HG03064 (cell line): ENCODE measurements around the gene ADAMTSL1.

ENCODE experiments used
- ATAC-seq: cut with Tn5 transposase; IDR thresholded peaks from one replicate; pipeline ENCODE4 v1.9.1; 2021; ENCODE audit warnings: low read depth; ENCODE audit not compliant: unreplicated experiment

Gene ADAMTSL1

DNA sequence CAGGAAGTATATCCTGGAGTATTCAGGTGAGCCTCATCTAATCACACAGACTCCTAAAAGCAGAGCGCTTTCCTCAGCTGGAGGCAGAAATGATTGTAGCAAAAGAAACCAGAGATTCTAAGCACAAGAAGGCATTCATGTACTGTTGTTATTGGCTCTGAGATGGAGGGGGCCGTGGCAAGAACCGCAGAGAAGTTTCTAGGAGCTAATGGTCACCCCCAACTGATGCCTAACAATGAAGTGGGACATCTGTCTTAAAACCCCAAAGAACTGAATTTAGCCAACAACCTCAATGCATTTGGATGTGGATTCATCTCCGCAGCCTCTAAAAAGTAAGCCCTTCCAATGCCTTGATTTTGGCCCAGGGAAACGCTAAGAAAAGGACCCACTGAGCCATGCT, 76.3 kb downstream of the ADAMTSL1 start:
- ATAC-seq, result no peak

DNA sequence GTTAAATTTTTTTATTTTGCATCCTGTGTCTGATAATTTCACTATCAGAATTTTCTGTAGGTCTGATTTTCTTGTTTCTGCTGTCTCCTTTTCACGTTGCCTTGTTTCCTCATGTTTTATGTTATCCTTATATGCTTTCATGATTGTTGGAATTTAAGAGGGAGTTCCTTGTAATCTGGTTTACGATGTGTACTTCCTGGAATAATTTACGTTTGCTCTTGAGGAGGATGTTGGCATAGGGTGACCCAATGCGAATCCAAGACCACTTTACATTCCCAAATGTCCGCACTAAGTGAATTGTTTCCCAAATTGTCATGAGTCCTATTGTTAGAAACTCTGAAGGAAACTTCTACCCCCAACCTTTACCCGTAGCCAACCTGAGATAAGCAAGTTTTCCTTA, 80.3 kb downstream of the ADAMTSL1 start:
- ATAC-seq, result no peak

DNA sequence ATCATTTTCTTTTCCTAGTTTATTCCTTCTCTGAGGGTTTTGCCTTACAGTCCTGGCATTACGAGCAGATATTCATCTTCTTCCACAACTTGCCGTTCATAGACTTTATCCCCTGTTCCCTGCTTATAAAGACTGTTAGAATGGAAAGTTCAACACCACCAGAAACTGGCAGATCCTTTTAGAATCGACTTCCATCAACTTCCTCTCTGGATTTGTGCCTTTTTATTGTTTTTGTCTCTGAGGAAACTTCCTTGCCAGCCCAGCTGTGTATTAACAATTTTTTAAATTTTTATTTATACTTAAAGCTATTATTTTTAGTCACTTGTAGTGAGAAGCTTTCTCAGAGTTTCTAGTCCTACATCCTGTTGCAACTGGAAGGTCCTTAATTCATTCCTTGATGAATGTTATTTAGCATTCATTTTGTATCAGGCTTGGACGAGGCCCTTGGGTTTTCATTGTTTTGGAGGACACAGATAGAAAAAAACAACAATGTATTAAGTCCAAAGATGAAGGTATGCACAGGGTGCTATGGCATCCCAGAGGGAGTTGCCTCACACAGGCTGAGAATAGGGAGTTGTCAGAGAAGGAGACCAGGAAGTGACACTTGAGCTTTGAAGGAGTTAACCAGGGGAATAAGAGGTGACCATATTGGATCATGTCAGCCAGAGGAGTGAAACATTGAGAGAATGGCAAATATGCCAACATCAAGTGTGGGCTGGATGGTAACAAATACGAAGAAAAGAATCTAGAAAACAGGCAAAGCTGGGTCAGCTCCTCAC, 81.3 kb downstream of the ADAMTSL1 start:
- no peak for ATAC-seq

DNA sequence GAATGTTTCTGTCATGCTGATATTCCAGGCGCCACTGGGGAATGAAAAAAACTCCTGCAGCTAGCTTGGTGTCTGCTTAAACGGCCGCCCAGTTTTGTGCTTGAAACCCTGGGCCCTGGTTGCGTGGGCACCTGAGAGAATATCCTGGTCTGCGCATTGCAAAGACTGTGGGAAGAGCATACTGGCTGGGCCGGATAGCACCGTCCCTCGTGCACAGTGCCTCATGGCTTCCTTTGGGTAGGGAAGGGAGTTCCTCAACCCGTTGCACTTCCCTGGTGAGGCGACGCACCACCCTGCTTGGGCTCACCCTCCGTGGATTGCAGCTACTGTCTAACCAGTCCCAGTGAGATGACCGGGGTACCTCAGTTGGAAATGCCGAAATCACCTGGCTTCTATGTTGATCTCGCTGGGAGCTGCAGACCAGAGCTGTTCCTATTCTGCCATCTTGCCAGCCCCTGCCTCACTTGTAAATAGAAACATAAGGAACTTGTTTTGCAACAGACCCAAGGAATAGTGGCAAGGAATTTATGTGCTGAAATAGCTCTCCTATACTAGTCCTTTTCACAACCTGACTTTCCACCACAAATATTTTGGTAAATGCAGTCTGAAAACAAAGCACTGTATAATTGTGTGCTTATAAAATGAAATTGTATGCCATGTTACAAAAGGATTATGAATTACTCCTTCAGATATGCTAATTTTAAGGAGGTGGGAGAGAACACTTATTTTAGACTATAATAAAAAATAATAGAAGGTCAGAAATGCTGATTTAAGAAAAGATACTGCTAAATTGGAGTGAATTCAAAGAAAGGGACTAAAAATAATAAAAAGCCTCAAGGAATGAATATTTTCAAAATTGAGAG, 90.3 kb downstream of the ADAMTSL1 start:
- no peak for ATAC-seq

DNA sequence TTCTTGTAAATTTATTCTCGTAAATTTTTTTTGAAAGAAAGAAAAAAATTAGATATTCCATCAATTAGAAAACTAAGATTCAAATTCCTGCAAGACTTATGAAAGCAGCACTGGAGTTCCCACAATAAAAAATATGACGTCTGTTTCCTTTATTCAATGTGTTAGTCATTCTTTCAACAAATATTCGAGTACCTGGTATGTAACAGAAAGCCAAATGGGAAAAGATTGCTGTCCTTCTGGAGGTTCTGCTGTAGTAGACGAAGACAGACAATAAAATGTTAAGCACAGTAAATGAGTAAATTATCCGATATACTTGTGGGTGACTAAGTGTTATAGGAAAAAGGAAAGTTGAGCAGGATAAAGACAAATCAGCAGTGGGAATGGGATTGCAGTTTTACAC, 92.2 kb downstream of the ADAMTSL1 start:
- ATAC-seq, result no peak

DNA sequence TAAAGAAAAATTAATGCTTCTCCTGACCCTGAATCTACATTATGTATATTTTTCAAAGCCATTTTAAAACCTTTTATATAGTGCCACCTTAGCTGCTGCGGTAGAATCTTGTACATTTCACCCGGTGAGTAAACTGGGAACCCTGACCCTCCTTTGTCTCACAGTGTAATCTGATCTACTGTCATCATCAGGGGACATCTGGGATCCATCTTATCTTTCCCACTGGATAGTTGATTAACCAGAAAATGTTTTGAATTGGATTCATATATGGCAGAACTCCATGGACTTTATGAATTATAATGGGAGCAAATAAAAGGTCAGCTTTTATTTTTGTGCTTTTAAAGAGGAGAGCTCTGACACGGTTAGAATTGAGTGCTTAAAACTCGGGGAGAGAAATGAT, 95.0 kb downstream of the ADAMTSL1 start:
- ATAC-seq, result no peak

DNA sequence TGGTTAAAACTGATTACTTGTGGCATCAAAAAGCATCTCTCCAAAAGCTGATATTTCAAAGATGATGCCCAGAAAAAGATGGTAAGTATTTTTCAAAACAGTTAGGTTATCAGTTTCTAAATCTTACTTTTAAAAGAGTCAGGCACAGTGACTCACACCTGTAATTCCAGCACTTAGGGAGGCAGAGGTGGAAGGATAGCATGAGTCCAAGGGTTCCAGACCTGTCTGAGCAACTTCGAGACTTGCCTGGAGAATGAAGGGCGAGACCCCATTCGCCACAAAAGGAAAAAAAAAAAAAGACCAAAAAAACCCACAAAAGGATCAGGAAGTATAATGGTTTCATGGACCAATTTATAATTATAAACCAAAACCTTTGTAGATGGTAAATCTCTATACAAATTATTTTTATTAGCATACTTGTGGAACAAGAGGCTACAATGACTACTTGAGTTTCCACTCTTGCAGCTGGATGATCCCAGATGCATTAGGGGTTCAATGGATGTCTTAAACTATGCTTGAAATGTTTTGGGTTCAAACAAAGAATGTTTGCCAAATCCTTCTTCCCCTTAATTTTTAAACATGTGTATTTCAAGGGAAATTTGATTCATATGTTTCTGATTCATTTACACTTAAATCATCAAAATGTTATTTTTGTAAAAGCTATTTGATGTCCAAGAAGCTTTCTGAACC, 96.1 kb downstream of the ADAMTSL1 start:
- no peak for ATAC-seq

DNA sequence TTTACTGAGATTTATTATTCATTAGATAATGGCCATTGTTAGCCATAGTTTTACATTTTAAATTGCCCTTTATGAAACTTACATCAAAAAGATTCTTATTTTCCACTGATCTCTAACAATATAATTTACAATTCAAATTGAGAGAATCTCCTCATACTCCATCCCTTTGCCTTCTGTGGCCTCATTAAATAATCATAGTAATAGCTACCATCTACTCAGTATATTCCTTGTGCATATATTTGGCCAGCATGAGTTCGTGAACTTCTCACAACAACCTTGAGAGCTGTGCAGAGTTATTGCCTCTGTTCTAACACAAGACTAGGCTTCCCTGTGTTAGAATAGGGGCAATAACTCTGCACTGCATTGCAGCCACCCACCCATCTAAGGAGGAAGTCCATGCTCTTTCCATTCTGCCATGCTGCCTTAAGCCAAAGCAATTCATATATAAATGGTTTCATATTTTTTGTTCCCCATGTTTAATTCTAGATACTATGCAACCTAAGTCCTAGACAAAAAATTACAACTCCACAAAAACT, 99.1 kb downstream of the ADAMTSL1 start:
- no peak for ATAC-seq

DNA sequence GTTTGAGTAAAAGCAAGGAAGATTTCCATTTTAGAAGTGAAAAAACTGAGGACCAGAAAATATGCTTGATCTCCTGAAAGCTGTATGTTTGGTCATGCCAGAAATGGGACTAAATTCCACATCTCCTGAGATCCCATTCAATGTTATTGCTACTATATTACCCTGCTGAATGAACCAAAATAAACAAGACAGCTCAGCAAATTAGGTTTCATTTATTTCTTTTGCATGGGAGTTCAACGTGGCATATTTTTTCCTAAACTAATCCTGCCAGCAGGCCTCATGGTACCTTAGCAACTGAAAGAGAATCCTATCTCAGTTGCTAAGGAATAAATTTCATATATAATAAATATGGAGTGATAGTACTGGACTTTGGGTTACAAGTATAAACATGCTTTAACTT, 101.7 kb downstream of the ADAMTSL1 start:
- ATAC-seq, result no peak

DNA sequence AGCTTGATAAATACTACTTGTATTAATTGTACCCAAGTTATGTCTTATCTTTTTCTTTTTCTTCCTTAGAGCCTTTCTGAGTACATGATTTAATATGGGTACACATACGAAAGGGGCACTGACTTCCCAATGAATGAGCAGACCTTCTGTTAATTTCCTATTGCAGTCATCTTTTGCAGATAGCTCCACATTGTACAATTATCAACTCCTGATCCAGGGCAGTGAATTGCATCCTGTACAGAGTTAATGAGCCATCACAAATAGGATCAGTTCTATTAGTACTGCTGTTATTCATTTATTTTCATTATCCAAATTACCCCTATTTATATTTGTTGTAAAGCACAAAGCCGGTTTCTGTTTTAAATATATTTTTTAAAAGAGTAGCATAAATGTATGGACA, 105.6 kb downstream of the ADAMTSL1 start:
- no peak for ATAC-seq

DNA sequence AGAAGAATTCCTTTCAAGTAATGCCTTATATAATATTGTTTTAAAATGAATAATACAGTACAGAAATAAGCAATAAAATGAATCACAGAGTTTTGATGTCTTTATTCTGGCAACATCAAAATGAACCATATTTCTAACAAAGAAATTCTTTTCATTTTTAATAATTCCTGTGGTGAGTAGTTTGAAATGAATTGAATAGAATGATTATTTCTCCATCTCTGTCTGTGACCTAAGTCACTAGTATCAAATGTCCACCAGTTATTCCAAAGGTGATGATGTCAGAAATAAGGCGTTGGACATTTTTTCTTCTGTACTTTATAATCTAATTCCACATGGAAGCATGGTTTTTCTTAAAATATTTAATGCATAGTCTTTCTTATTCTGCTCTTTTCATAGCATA, 106.2 kb downstream of the ADAMTSL1 start:
- no peak for ATAC-seq

DNA sequence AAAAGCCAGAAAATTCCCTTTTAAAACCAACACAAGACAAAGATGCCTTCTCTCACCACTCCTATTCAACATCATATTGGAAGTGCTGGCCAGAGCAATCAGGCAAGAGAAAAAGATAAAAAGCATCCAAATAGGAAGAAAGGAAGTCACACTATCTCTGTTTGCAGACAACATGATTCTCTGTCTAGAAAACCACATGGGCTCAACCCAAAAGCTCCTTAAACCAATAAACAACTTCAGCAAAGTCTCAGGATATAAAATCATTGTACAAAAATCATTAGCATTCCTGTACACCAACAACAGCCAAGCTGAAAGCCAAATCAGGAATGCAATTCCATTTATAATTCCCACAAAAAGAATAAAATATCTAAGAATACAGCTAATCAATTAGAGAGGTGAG, 112.0 kb downstream of the ADAMTSL1 start:
- no peak for ATAC-seq

DNA sequence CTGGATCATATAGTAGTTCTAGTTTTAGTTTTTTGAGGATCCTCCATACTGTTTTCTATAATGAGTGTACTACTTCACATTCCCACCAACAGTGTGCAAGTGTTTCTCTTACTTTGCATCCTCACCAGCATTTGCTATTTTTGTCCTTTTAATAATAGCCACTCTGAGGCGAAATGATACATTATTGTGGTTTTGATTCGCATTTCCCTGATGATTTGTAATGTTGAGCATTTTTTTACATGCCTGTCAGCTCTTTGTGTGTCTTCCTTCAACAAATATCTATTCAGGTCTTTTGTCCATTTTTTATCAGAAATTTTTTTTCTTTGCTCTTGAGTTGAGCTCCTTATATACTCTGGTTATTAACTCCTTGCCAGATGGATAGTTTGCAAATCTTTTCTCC, 114.0 kb downstream of the ADAMTSL1 start:
- no peak for ATAC-seq

DNA sequence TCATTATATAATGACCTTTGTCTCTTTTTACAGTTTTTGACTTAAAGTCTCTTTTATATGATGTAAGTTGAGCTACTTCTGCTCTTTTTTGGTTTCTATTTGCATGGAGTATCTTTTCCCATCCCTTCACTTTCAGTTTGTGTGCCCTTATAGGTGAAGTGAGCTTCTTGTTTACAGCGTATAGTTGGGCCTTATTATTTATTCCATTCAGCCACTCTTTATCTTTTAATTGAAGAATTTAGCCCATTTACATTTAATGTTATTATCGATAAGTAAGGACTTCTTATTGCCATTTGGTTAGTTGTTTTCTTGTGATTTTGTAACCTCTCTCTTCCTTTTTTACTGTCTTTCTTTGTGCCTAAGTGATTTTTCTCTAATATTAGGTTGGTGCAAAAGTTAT, 117.3 kb downstream of the ADAMTSL1 start:
- ATAC-seq, result no peak

DNA sequence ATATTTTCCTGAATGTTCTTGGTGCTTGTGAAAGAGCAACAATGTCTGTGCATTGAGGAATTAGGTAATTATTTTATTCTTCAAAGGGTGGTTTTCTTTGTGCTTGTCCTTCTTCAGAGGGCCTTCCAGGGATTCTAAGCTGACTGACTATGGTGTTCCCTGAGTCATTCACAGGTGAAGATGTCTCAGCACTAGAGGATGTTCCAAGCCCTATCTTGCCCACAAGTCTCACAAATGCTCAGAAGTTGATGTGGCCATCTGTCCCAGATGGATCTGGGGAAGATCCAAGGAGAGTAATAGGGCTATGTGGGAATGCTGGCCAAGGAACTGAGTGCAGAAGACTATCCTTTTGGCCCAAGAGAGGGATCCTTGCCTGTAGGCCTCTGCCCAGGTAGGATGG, 120.9 kb downstream of the ADAMTSL1 start:
- no peak for ATAC-seq

DNA sequence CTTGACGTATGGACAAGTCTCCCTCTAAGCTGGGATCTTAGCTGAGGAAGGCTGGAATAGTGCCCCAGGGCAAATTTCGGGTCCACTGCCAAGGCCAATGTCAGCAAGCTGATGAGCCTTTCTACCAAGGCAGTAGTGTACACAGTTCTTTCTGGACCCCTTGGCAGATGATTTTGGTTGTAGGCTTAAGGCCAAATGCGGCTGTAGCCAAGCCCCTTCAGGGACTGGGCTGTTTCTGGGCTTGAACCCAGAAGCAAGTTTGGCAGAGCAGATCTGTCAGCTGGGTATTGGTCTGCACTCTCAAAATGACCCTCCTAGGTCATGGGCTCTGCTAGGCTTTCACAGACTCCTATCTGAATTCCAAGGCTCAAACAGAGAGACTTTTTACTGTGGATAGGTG, 121.6 kb downstream of the ADAMTSL1 start:
- ATAC-seq, result no peak

DNA sequence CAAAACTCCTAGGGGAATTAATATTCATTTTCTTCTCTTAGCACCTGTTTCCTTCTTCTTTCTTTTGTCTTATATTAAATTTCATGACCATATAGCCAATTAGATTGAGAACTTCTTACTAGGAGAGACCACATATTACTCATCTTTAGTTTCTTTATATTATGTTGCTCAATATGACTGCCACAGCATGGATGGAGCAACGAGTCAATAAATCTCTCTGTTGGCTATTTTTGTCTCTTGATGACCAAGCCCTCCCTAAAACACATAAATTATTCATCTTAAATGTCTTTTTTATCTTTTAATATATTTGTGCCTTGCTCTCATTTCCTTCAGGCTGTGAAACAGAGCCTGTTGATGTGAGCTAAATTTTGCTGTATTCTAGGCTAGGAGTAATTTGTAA, 123.0 kb downstream of the ADAMTSL1 start:
- no peak for ATAC-seq

DNA sequence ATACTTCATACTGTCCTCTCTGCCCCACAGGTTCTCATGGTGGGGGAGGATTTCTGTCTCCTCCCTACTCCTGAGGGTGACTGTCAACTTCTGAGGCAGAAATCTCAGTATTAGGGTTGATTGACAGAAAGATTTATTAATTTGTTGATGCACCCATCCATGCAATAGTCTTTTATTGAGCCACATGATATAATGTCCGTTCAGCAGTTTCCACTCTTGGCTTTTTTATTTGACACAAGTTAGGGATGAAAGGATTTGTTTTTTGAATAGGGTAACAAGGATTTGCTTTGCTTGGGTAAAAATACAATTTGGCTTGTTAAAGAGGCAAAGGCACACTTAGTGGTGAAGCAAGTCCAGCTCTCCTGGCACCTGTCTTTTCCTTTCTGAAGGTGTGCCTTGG, 125.0 kb downstream of the ADAMTSL1 start:
- no peak for ATAC-seq

DNA sequence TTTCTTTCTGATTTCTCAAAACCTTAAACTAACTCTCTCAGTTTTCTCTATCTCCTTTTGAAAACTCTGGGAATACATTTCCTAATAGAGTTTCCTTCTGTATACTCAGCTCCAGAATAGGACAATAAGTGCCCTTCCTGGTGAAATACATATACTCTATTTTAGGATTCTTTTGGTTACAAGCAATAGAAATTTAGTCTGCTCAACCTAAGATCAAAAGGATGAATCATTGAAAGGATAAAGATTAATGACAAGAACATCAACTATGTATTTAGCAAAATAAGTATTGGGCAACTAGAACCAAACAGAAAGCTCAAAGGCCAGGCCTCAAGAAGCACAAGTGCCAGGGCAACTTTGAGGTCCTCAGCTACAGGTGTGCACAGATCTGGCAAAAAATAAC, 127.1 kb downstream of the ADAMTSL1 start:
- ATAC-seq, result no peak

DNA sequence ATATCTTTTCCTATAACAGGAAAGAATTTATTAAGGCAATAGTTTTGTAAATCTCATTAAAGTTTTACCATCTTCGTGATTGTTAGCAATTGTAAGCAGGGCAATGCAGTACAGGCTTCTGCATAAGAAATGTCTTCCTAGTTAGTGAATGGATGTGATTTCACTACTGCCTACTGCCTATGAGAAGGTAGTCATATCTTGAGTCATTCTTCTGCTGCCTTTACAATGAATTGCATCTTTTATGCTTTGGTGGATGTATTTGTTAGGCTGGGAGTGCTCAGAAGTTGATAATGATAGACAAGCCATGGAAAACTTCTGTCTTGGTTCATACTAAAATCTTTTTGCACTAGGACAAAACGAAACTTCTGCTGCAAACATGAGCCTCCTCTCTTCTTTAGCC, 128.0 kb downstream of the ADAMTSL1 start:
- ATAC-seq, result no peak
